PFSK-1 (cell line): ENCODE data around the gene ZFPM1.

Source experiments
- FOXP2 ChIP-seq: optimal IDR thresholded peaks from 2 replicates; pipeline ENCODE3; 2011; ENCODE audit warnings: borderline replicate concordance, control low read depth, inconsistent platforms; ENCODE audit not compliant: insufficient read depth; ENCODE audit errors: extremely low read length, extremely low read depth
- POLR2AphosphoS5 ChIP-seq: IDR thresholded peaks from 2 replicates; pipeline ENCODE4 v1.6.1; 2012; ENCODE audit warnings: low read depth, mild to moderate bottlenecking, control low read depth, low read length, moderate library complexity
- REST ChIP-seq, 2 experiments: IDR thresholded peaks; 2 replicates each; pipeline versions ENCODE4 v1.6.1 to v1.8.0; 2011 to 2012; ENCODE audit warnings: low read depth in 2 of 2, low read length in 2 of 2, control low read depth in 1 of 2, inconsistent platforms in 1 of 2, mild to moderate bottlenecking in 1 of 2, moderate library complexity in 1 of 2; ENCODE audit not compliant: insufficient read depth in 1 of 2
- SIN3A ChIP-seq: IDR thresholded peaks from 2 replicates; pipeline ENCODE4 v1.6.1; 2012; ENCODE audit warnings: mild to moderate bottlenecking, low read length, moderate library complexity, borderline replicate concordance; ENCODE audit not compliant: insufficient read depth
- TAF1 ChIP-seq: IDR thresholded peaks from 2 replicates; pipeline ENCODE4 v1.6.1; 2012; ENCODE audit warnings: low read length, control low read depth, borderline replicate concordance; ENCODE audit not compliant: insufficient read depth

The ZFPM1 gene

GRCh38 chr16:88510091-88510994, 57.3 kb downstream of the ZFPM1 start:
- TF ChIP-seq FOXP2: no peak
- no peak for TF ChIP-seq TAF1
- TF ChIP-seq REST (IDR thresholded peaks at IDR 0.05; ENCODE audit: insufficient read depth in 1 of 2, low read depth in 2 of 2, low read length in 2 of 2): no peak
- TF ChIP-seq SIN3A: no peak
- no peak for TF ChIP-seq POLR2AphosphoS5

GRCh38 chr16:88511060-88511459, 58.0 kb downstream of the ZFPM1 start:
- no peak for TF ChIP-seq SIN3A
- TF ChIP-seq REST (IDR thresholded peaks at IDR 0.05; ENCODE audit: insufficient read depth in 1 of 2, low read depth in 2 of 2, low read length in 2 of 2): no peak
- no peak for TF ChIP-seq FOXP2
- no peak for TF ChIP-seq TAF1
- TF ChIP-seq POLR2AphosphoS5: no peak

GRCh38 chr16:88511906-88512305, 58.8 kb downstream of the ZFPM1 start:
- TF ChIP-seq SIN3A: no peak
- no peak for TF ChIP-seq TAF1
- no peak for TF ChIP-seq REST (IDR thresholded peaks at IDR 0.05; ENCODE audit: insufficient read depth in 1 of 2, low read depth in 2 of 2, low read length in 2 of 2)
- no peak for TF ChIP-seq FOXP2
- no peak for TF ChIP-seq POLR2AphosphoS5

GRCh38 chr16:88512728-88513696, 59.9 kb downstream of the ZFPM1 start:
- no peak for TF ChIP-seq TAF1
- TF ChIP-seq SIN3A: no peak
- no peak for TF ChIP-seq POLR2AphosphoS5
- no peak for TF ChIP-seq FOXP2
- no peak for TF ChIP-seq REST (IDR thresholded peaks at IDR 0.05; ENCODE audit: insufficient read depth in 1 of 2, low read depth in 2 of 2, low read length in 2 of 2)
